GM19351 (cell line): ENCODE results near the gene ZNRF3.
"Not testable (repeated sequence)": the region's sequence is repeated elsewhere in the genome, so short reads cannot be mapped to it uniquely, and the experiment has no call there.

ENCODE experiments used
- ATAC-seq: cut with Tn5 transposase; IDR thresholded peaks from one replicate; pipeline ENCODE4 v1.9.1; 2021; ENCODE audit warnings: mild to moderate bottlenecking, moderate library complexity; ENCODE audit not compliant: unreplicated experiment

The ZNRF3 gene

DNA sequence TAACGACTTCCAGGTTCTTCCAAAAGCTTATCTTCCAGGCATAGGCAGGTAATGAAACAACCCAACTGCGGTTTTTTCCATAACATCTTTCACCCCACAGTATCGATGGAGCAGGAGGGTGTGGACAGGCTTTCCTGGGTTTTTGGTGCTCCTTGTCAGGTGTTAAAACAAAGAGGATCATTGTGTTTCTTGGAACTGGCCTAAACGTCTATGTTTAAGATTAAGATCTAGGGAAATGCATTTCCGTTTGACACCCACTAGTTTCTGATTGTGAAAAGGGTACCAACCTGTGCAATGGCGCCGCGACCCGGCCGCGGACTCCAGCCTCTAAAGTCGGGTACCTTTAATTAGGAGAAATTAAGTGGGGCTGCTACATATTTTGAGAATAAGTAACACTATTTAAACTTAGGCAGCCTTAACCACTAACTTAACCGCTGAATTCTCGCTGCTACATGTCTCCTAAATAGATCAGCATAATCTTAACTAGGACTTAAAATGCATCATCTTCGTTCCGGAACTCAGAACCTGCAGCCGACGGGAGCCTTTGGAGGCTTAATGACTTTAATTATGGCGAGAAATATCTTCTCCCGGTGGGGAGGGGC is 146.7 kb downstream of the ZNRF3 start:
- no peak for ATAC-seq

DNA sequence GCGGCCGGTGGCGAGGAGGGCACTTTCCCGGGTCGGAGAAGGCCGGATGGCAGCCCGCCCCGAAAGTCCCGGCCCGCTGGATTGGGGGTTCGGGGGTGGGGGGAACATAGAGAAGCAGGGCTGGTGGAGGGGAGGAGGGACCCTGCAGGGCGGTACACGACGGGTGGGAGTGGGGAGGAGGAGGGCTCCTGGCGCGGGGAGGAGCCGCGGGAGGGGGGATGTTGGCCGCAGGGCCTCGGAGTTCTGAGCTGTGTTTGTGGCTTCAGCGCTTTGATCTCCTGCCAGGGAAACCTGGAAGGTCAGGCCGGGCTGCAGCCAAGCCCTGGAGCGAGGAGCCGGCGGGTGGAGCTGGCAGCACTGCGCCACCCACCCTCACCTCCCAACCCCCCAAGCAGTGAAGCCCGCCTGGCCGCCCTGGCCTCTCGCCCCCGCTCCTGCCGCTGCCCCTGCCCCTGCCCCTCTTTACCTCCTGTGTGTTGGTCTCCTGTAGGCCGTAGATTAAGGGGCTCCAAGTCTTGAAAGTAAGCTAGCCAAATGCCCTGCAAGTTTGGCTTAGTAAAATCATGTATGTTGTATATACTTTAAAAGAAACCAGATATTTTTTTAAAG is 147.3 kb downstream of the ZNRF3 start:
- ATAC-seq, result no peak

DNA sequence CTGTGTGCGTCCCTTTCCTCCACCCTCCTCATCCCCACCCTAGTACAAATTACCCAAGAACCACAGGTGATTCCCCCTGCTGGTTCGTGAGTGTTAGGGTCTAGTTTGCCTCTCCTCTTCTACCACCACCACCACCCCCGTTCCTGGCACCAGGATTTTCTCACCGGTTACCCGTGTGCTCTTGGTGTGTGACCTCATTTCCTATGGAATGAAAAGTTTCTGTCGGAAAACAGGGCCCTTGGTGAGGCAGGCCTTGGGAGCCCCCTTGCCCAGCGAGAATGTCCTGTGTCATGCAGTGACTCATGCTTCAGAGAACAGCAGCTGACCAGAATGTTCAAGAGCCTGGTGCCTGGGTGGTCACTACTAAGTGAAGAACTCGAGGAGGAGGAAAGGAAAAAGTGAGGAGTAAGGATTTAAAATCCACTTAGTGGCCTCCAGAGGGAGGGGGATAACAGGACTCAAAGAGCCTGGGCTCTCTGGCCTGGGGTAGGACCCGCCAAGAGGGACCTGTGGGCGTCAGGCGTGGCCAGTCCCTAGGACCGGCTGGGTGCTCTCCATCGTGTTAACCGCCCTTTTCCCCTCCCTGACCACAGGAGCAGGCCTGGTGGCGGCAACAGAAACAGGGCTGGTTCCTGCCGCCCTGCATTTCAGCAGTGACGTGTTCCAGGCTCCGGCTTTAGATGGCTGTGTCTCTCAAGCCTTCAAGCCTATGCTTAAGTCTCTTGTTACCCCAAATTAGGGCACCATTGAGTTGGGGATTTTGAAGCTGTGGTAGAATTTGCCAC is 148.0 kb downstream of the ZNRF3 start:
- no peak for ATAC-seq

DNA sequence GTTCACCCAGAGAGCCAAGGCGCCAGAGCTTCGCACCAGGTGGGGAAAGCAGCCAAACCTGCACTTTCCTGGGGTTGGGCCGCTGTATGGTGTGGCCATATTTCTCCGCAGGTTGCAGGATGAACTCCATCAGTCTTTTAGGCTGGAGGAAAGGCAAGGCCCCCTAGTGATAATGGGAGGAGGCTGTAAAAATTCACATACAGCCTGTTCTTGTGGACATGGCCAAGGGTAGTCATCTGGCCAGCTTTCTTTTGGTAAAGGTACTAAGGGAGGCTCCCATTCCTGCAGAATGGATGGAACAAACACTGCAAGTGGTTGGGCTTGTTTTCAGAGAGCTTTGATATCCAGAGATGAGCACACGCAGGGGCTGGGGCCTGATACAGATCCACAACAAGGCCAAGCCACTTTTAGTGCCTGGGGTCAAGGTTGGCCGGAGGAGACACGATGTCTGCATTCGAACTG is 148.7 kb downstream of the ZNRF3 start:
- no peak for ATAC-seq

DNA sequence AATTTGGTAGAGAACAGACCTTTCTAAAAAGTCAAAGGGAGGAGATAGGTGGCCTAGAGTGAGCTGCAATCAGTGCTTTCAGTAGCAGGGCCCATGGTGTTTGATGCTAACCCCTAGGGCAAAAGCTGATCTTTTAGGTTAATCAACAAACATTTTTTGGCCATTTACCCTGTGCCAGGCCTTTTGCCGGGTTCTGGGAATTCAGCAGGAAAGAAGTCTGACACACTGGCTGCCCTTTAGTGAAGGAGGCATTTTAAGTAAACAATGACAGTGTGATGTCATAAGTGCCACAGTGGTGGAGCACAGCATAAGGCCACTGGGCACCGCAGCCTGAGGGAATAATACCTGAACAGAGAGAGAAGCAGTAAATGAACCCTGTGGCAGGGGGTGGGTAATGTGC is 149.2 kb downstream of the ZNRF3 start:
- ATAC-seq, result no peak

DNA sequence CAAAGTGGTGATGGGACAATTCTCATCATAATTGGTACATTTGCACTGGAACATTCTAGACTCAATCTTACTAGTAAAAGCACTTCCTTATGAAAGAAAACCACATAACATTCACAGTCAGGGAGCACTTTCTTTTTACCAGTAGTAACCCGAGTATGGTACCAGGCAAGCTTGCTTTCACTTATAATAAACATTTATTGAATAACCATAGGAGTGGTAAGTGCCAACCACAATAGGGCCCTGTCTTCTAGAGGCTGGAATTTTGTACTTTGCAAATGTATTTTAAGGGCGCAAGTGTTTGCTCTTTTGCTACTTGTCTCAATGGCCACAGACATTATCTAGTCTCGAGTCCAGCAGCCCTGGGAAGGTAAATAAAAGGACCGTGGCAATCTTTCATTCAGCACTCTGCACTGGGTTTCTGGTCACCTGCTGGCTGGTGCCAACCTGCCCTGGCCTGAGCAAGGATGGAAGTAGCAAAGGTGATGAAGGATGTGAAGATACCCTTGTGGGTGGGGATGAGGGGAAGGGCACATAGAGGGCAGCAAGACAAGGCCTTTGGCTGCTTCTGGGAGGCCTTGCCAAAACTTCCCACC is 154.1 kb downstream of the ZNRF3 start:
- ATAC-seq, result no peak

DNA sequence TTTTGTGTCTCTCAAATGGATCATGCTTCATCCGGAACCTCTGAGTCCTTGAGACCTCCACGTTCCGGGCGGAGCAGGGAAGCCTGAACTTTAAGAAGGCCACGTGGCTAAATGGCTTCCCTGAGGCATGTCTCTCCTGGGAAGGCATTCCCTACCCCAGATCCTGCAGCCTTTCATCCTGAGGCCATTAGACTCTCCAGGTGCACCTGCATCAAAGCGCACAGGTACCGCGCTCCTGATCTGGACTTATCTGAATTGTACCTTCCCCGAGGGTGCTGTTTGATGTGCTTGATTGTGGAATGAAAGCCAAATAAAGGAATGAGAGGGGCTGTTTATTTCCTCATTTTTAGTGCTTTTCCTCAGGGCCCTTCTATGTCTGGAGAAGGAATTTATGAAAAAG is 155.8 kb downstream of the ZNRF3 start:
- ATAC-seq, result no peak

DNA sequence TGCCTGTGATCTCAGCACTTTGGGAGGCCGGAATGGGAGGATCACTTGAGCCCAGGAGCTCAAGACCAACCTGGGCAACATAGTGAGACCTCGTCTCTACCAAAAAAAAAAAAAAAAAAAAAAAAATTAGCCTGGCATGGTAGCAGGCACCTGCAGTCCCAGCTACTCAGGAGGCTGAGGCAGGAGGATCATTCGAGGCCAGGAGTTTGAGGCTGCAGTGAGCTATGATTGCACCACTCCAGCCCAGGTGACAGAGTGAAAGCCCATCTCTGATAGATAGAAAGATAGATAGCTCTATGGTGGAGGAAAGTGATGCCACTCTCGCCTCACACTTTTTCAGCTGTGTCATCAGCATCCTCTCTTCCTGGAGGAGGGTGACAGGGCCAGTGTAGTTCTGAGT is 156.3 kb downstream of the ZNRF3 start:
- not testable (repeated sequence) for ATAC-seq

DNA sequence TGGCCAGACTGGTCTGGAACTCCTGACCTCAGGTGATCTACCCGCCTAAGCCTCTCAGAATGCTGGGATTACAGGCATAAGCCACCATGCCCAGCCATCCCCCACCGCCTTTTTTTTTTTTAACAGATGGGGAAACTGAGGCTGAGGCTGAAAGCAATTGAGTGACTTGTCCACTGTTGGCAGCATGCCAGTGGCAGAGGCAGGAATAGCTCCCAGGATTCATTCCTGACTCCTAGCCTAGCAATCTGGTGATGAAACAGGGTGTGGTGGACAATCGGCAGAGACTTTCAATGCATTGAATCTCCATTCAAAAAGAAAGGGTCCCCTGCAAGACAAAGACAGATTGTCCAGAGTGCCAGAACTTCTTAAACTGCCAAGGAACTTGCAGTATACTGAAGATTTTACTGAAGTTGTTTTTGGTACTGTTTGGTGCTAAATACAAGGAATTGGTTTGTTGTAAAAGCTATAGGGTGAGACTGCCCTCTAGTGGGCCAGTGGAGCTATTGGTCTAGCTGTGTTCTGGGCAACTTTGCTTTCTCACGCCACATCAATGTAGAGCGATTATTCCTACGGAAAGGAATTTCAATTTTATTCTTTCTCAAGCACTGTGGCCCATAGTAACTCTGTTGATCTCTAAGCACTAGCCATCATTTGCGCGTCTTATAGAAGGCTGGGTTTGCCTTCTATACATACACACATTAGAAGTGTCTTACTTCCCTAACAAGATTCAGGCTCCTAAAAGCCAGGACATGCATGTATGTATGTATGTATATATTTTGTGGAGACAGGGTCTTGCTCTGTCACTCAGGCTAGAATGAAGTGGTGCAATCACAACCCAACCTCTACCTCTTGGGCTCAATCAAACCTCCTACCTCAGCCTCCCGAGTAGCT is 157.3 kb downstream of the ZNRF3 start:
- no peak for ATAC-seq

DNA sequence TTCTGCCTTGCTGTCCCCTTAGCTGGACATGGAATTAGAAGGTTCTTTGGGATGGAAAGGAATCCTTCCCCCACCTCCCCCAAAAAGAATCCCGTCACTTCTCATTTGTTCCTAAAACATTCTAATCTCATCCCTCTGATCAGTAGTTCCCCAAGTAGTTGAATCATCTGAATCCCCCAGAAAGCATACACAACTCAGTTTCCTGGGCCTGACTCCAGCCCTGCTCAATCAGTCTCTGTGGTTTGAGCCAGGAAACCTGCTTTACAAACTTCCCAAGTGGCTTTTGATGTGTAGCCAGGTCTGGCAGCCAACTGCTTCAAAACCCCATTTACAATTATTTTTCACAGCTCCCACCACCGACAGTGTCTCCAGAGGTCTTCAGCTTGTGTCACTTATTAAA is 158.0 kb downstream of the ZNRF3 start:
- ATAC-seq, result no peak

DNA sequence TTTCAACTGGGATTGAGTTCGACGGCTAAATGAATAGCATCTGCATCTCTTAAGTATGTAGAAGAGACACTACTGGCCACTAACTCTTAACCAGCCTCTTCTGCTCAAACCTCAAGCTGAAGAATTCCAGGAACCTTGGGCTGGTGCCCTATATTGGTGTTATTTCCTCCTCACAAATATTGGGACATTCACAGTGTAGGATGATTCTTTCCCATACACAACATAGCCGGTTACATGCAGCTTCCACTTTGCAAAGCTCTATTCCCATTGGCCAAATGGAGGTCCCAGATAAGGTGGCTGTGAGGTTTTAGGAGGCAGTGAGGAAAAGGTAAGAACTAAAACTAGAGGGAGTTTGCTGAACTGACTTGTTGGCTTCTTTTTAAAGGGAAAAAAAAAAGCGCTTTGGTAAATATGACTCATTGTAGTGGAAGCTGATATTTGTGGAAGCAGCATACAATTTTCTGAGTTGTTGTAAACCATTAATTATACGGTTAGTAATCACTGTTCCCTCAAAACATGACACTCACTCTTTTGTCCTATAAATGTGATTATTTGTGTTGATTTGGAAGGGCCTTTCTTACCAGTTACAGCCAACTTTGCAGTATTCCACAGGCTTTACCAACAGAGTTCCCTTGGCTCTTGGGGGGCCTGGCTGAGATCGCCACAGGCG is 160.7 kb downstream of the ZNRF3 start:
- no peak for ATAC-seq

DNA sequence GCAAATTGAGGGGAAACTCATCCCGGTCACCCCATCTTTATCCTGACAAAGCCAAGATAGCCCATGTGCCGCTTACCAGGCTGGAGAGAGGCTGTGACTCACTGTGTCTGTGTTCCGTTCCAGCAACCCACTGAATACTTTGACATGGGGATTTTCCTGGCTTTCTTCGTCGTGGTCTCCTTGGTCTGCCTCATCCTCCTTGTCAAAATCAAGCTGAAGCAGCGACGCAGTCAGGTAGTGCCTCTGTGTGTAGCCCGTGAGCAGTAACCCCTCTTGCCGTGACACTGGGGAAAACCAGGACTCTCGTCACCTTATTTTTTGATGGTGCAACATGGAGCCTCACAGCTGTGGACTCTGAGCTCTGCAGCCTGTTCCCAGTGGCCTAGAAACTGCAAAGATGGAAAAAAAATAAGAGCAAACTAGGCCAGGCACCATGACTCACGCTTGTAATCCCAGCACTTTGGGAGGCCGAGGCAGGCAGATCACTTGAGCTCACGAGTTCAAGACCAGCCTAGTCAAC is 161.3 kb downstream of the ZNRF3 start:
- ATAC-seq, result no peak

DNA sequence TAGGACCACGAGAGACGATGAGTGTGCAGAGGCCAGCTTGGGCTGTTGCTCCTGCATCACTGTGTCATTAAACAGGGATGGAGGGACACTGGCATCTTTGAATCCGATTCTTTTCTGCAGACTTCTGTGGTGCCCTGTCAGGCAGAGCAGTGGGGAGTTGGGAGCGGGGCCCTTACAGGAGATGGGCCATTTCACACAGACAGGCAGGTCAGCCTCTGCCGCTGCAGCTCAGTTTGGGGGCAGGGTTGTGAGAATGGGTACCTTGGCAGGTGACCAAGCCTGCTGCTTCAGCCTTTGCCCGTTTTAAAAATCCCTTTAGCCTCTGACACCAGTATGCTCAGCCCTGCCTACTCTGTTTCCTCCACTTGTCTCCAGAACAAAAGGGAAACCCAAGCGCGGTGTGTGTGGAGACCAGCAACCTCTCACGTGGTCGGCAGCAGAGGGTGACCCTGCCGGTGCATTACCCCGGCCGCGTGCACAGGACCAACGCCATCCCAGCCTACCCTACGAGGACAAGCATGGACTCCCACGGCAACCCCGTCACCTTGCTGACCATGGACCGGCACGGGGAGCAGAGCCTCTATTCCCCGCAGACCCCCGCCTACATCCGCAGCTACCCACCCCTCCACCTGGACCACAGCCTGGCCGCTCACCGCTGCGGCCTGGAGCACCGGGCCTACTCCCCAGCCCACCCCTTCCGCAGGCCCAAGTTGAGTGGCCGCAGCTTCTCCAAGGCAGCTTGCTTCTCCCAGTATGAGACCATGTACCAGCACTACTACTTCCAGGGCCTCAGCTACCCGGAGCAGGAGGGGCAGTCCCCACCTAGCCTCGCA is 165.7 kb downstream of the ZNRF3 start:
- ATAC-seq, result no peak

DNA sequence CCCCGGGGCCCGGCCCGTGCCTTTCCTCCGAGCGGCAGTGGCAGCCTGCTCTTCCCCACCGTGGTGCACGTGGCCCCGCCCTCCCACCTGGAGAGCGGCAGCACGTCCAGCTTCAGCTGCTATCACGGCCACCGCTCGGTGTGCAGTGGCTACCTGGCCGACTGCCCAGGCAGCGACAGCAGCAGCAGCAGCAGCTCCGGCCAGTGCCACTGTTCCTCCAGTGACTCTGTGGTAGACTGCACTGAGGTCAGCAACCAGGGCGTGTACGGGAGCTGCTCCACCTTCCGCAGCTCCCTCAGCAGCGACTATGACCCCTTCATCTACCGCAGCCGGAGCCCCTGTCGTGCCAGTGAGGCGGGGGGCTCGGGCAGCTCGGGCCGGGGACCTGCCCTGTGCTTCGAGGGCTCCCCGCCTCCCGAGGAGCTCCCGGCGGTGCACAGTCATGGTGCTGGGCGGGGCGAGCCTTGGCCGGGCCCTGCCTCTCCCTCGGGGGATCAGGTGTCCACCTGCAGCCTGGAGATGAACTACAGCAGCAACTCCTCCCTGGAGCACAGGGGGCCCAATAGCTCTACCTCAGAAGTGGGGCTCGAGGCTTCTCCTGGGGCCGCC is 166.4 kb downstream of the ZNRF3 start:
- no peak for ATAC-seq

DNA sequence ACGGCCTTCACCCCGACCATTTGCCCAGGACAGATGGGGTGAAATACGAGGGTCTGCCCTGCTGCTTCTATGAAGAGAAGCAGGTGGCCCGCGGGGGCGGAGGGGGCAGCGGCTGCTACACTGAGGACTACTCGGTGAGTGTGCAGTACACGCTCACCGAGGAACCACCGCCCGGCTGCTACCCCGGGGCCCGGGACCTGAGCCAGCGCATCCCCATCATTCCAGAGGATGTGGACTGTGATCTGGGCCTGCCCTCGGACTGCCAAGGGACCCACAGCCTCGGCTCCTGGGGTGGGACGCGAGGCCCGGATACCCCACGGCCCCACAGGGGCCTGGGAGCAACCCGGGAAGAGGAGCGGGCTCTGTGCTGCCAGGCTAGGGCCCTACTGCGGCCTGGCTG is 167.1 kb downstream of the ZNRF3 start:
- ATAC-seq, result no peak

DNA sequence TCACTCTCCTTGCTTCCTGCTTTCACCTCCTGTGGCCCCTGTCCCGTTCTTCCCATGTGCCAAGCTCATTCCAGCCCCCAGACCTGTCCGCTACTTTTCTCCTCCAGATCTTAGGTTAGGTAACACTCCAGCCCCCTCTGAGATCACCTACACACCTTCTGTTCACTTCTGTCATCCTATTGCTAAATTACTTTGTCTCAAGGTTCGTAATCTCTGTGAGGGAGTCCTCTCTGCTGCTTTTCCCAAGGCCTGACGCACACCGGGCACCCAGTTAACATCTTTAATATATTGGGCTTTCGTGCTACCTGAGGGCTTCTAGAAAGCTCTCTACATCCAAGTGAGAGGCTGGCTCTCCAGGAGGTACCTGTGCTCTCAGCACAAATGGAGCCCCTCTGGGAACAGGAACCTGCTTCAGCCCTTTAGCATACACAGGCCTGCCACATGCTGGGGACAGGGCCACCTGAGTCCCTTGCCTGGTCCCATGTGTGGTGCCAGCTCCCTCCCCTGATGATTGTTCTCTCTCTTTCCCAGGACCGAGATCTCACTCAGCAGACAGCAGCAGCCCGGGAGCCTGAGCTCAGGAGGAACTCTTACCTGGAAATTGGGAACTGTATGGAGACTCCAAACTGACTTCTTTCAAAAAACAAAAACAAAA is 169.8 kb downstream of the ZNRF3 start:
- no peak for ATAC-seq

DNA sequence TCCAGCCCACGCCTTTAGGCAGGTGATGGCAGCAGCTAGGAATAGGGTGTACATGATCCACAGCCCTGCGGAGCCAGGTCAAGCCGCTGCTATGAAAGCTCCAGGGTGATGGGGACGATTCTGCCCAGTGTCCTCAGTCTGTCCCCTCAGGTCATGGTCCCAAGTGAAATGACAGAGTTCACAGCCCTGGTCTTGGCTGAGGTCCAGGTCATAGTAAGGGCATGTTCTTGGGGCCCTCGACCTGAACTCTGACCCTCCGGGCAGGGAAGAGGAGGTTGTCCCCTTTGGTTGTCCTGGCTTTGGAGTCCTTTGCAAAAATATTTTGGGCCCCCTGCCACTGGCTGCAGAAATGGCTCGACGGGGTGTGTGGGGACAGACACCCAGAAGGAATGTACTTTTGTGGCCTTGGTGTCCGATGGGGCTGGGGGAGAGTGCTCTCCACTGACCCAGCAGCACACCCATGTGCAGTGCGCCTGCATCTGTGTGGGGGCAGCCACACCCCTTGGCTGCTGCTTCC is 170.9 kb downstream of the ZNRF3 start:
- ATAC-seq, result no peak

DNA sequence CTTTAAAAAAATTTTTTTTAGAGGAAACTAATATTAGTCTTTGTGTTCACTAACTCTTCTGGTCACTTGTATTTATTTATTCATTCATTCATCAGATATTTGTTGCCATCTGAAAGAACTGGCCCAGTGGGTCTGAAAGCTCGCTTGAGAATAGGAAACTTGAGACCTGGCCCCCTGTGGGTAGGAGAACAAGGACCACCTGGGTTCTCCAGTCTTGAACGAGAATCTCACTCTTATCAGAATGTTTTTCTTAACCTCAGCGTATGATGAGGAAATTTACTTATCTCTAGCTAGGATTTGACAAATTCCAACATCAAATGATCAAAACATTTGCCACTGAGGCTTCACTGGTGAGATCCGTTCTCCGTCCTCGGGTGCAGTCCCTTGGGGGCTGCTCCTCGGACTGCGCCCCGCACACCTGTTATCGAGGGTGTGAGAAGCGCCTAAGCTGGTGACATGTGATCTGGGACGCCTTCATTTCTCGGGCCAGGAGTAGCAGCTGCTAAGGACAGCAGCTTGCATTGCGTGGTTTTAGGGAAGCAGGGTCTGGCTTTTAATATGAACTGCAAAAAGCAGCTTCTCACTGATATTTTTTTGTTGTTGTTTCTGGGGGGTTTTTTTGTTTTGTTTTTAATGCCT is 171.9 kb downstream of the ZNRF3 start:
- ATAC-seq, result no peak
